Activated T-cell treated with anti-CD3 and anti-CD28 coated beads, Interleukin-2, amount 50 U/mL, for 72 hours (primary cell): ENCODE data around the gene ZNF772. TPM values are rescaled to one million over a fixed set of nuclear protein-coding genes. Genes with fewer than 3 reads are reported as not detected.

Source experiments
- total RNA-seq, 2 donors: library from RNA; stranded (reverse); gene quantifications; one replicate each; pipeline ENCODE4 v1.2.3, GENCODE V29; 2022

The ZNF772 gene
- total RNA-seq, 2 donors from 2014 or later, result 6.4 to 7.7 TPM

Other genes with a start within 250 kb of the ZNF772 start
- 1 to 10 TPM; 2.2 to 4.3 TPM for gene AURKC, start 246.5 kb downstream of the ZNF772 start, total RNA-seq
- gene ZNF805, start 236.9 kb downstream of the ZNF772 start, total RNA-seq, result 10 to 100 TPM; 14.4 to 16.2 TPM
- gene ZNF460, start 197.1 kb downstream of the ZNF772 start, total RNA-seq, result 100 to 1,000 TPM; 114 to 129 TPM
- 1 to 10 TPM; 8.4 to 9.0 TPM for gene ZNF543, start 157.1 kb downstream of the ZNF772 start, total RNA-seq
- gene ZNF304, start 126.3 kb downstream of the ZNF772 start, total RNA-seq, result 1 to 10 TPM; 8.1 to 8.3 TPM
- 1 to 10 TPM; 7.3 to 8.5 TPM for gene TRAPPC2B, start 114.0 kb downstream of the ZNF772 start, total RNA-seq
- gene ZNF547, start 114.0 kb downstream of the ZNF772 start, total RNA-seq, result 1 to 10 TPM; 3.9 to 4.5 TPM
- 10 to 100 TPM; 40.4 to 62.8 TPM for gene ZNF548, start 87.7 kb downstream of the ZNF772 start, total RNA-seq
- 10 to 100 TPM; 11.0 to 12.0 TPM for gene ZNF17, start 66.4 kb downstream of the ZNF772 start, total RNA-seq
- 10 to 100 TPM; 16.5 to 18.0 TPM for gene ZNF749, start 42.2 kb downstream of the ZNF772 start, total RNA-seq
- gene VN1R1, start 20.4 kb downstream of the ZNF772 start, total RNA-seq, result 1 to 10 TPM in 1 of 2 donors, under 1 TPM in 1; 0.37 to 1.1 TPM
- gene ZNF419, start 10.2 kb upstream of the ZNF772 start, total RNA-seq, result 10 to 100 TPM; 10.2 to 11.1 TPM
- 10 to 100 TPM; 11.9 to 12.7 TPM for gene ZNF773, start 22.4 kb upstream of the ZNF772 start, total RNA-seq
- 1 to 10 TPM; 6.8 to 6.9 TPM for gene ZNF549, start 49.8 kb upstream of the ZNF772 start, total RNA-seq
- 10 to 100 TPM; 12.2 to 12.9 TPM for gene ZNF550, start 82.3 kb upstream of the ZNF772 start, total RNA-seq
- 1 to 10 TPM; 3.2 to 5.5 TPM for gene ZNF416, start 101.3 kb upstream of the ZNF772 start, total RNA-seq
- gene ZIK1, start 106.6 kb upstream of the ZNF772 start, total RNA-seq, result 1 to 10 TPM; 5.1 to 9.0 TPM
- gene ZNF530, start 122.3 kb upstream of the ZNF772 start, total RNA-seq, result 1 to 10 TPM; 5.6 to 7.9 TPM
- gene ZNF134, start 136.7 kb upstream of the ZNF772 start, total RNA-seq, result 10 to 100 TPM; 12.8 to 14.0 TPM
- gene ZNF211, start 155.6 kb upstream of the ZNF772 start, total RNA-seq, result 10 to 100 TPM; 13.5 to 18.2 TPM
- not detected for gene ZSCAN4, start 191.4 kb upstream of the ZNF772 start, total RNA-seq
- gene ZNF551, start 204.4 kb upstream of the ZNF772 start, total RNA-seq, result 10 to 100 TPM in 1 of 2 donors, 1 to 10 TPM in 1; 7.3 to 12.2 TPM
- 1 to 10 TPM; 4.3 to 5.3 TPM for gene ZNF154, start 231.6 kb upstream of the ZNF772 start, total RNA-seq